SKM-1 treated with dmso at 0.1 percent for 144 hours (cell line): ENCODE data around the gene RASSF8.

Experiments
- DNase-seq: peaks from one replicate; lab custom pipeline; 2025; ENCODE audit not compliant: unreplicated experiment; lab: John Stamatoyannopoulos, UW

RASSF8 gene

GRCh38 chr12:26027401-26027800, 68.9 kb downstream of the RASSF8 start:
- no peak for DNase-seq

GRCh38 chr12:26028953-26029735, 70.7 kb downstream of the RASSF8 start:
- no peak for DNase-seq

DNA sequence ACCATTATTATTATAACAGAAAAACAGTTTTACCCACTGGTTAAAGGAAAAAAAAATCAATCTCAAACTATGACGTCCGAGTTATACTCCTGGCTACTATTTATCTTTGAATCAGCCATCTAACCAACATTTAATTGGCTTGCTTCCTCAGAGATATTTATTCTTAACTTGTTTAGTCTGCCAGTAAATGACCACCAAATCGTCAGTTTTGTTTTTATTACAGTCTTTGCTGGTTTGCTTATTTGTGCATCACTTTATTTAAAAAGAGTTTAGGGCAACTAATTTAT, 71.2 kb downstream of the RASSF8 start:
- DNase-seq: no peak

DNA sequence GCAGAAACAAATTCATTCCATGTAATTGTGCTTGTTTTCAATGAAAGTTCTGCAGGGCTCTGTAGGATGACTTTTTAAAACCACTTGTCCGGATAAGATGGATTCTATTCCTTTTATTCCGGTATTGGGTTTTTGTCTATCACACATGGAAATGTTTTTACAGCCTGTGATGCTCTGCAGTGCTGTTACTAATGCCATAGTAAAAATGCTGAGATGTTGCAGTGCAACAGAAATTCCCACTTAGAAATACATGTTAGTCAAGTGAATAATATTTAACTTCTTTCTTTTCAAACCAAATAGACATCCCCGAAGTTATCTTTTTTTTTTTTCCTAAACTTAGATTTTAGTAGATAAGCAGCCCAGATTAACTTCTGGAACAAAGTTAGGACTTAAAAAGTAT, 71.9 kb downstream of the RASSF8 start:
- DNase-seq: no peak

GRCh38 chr12:26031318-26031717, 72.8 kb downstream of the RASSF8 start:
- no peak for DNase-seq

DNA sequence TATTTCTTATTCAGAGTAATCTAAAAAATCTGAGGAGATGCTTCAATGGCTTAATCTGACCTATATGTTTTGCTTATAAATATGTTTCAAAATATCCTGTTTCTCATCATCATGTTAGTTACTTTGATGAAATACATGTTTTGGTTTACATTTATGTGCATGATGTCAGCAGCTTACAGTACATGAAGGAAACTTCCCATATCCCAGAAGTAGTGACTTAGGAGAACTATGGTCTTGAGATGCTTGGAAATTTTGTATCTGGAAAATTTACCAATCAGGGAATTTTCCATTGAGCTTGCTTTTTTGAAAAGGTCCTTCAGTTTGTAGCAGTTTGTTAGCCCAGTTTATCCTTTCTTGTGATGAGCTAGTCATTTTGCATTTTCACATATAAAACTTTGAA, 73.3 kb downstream of the RASSF8 start:
- no peak for DNase-seq

DNA sequence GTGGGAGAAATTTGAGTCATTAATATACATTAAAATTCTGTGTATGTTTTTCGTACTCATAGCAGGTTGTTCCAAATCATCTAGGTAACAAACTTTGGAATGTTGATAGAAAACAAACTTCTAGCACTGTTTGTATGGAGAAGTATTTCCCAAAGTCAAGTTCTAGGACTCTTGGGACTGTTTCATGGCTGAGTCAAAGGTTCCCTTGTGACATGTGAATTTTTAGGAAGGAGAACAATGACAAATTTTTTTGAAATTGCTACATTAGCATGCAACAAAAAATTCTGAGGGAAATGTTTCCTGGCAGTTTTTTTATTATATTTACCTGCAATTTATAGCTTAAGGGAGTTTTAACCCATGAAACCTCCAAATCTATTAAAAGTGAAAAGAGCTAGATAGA, 73.8 kb downstream of the RASSF8 start:
- no peak for DNase-seq

- no peak for DNase-seq
Observed at GRCh38 chr12:26032719-26033241, 74.3 kb downstream of the RASSF8 start.

- no peak for DNase-seq
Observed at GRCh38 chr12:26034371-26035142, 76.1 kb downstream of the RASSF8 start.

DNA sequence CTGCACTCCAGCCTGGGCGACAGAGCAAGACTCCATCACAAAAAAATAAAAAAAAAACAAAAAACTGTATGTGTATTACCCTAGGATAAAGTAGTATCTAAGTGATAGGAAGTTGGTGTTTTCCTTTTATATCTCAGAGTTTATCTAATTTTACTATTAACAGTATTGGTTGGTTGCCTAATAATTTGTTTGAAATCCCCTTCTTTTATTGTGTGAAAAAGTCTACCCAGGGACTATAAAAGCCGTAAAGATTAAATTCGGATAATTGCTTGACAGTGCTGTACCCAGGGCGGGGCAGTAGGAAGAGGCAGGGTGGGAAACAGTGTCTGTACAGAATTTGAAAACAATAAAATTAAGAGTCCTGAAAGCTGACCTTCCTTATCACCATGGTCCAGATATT, 78.4 kb downstream of the RASSF8 start:
- DNase-seq: no peak

GRCh38 chr12:26037615-26038220, 79.2 kb downstream of the RASSF8 start:
- DNase-seq: no peak

GRCh38 chr12:26042645-26043044, 84.2 kb downstream of the RASSF8 start:
- no peak for DNase-seq

- DNase-seq: no peak
Observed at GRCh38 chr12:26043135-26044006, 84.9 kb downstream of the RASSF8 start.

DNA sequence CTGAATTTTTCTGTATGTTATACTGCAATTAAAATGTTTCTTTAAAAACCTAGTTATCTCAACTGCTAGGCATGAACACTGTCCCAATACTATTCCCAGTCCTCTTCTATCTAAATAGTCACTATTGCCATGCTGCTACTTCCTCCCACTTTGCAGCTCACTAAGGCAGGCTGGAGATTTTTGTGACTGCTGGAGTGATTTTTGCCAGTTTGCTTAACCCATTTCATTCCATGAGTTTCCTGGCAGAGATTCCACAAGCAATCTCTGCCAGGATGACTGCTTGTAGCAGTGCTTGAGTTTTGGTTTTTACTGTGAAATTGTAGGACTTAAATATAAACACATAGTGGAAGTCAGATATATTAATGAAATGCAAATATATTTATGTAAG, 85.5 kb downstream of the RASSF8 start:
- no peak for DNase-seq

DNA sequence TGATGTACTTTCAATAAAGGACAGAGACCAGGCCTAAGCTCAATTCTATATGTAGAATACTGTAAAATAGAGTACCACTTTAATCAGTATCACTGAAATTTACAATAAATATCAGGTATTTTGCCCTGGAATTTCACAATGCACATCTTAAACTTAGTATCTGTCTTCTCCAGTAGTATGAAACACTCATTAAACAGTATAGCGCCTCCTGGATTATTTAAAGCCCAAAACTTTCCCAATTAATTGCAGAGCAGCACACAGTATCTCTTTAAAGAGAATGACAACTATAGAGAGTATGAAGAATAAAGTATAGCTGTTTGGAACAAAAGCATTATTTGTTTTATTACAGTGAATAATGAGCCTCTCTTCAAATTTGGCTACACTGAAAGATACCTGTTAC, 86.1 kb downstream of the RASSF8 start:
- no peak for DNase-seq

DNA sequence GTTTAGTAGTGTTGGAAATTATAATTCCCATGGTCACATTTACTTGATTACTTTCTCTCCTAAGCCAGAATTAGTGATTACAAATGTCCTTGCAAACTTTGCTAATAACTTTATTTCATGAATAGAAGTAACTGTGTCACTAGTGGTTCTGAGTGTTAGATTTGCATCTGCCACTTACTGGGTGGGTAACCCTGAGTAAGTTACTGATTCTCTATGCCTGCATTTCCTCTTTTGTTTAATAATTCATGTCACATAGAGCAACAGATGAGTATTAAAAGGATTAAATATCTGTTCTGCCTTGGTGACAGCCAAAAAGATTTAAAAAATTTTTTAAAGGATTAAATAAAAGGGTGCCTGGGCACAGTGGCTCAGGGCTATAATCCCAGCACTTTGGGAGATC, 87.7 kb downstream of the RASSF8 start:
- DNase-seq: no peak

GRCh38 chr12:26046906-26047305, 88.4 kb downstream of the RASSF8 start:
- no peak for DNase-seq

DNA sequence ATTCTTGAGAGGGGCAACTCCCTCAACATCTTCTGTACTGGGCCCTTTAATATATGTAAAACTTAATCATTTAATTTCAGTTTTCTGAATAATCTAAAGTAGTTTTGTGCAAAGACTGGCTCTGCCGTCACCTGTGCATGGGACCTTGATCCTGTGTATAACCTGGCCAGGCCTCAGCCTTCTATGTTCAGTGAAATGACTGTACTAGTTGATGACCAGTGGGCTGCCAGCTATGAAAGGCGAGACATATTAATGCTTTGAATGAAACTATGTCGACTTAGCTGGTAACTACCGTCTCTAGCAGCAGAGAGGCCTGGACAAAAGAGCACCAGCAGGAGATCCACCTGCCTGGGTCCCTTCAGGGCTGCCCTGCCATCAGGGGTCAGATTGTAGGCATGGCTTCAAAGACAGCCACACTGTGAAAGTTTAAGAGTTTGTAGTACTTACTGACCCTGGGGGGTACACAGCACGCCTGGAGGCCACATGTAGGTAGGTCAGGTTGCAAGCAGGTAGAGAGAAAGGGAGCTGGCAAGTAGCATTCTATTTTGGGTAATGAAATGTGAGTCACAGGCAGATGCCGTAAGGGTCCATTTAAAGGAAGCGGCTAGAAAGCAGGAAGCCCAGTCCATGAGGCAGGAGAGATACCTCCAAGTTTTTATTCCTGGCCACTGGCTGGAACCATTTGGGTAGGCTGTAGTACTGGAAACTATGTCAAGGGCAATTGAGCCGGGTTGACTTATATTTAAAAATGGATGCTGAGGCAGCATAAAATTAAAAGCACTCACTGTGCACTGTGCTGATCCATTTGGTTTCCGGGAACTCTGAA, 89.1 kb downstream of the RASSF8 start:
- DNase-seq: no peak

DNA sequence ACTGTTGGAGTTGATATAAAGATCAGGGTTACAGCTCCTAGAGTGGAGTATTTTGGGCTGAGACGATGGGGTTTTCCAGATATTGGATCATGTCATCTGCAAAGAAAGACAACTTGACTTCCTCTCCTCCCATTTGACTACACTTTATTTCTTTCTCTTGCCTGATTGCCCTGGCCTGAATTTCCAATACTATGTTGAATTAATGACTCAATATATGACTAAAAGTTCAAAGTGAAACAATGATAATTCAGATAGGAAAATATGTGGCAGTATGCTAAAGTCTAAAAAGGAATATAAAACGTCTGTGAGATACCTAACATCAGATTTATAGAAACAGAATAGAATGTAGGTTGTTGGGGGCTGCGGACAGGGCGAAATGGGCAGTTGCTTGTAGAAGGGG, 94.2 kb downstream of the RASSF8 start:
- DNase-seq: no peak

DNA sequence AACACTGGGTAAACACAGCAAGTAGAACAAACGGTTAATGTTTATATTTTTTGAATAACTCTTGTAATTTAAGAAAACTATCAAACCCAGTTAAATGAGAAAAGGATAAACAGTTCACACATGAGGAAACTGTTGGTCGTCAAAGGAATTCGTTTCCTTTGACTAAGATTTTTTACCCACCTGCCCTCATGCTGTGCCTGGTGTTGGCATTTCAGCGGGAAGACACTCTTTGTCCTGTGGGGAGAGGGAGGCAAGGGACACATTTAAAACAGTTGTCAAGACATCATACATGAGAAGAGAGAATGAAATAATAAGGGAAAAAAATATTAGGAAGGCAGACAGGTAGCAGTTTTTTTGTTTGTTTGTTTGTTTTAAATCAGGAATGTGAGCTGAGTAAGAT, 95.9 kb downstream of the RASSF8 start:
- DNase-seq: no peak
